Astrocyte of the spinal cord (primary cell): ENCODE data around the gene KANSL1.

Source experiments
- DNase-seq: peaks from one replicate; pipeline ENCODE4 v3.0.0; 2011; ENCODE audit warnings: low read depth, low spot score
- H3K4me3 ChIP-seq: 2 replicates; pipeline ENCODE4 v1.5.1; 2011; ENCODE audit warnings: low read depth, mild to moderate bottlenecking, low read length, moderate library complexity
- in situ Hi-C: cut with HindIII; loops from 2 replicates; pipeline ENCODE4 v1.10.0; 2017; ENCODE audit warnings: low sequenced_read_pairs
- TF ChIP-seq, protein P1 (sequence below): IDR thresholded peaks from 2 replicates; pipeline ENCODE4 v1.5.1; 2012; ENCODE audit warnings: low read depth, mild to moderate bottlenecking, low read length, inconsistent platforms

KANSL1 gene

DNA sequence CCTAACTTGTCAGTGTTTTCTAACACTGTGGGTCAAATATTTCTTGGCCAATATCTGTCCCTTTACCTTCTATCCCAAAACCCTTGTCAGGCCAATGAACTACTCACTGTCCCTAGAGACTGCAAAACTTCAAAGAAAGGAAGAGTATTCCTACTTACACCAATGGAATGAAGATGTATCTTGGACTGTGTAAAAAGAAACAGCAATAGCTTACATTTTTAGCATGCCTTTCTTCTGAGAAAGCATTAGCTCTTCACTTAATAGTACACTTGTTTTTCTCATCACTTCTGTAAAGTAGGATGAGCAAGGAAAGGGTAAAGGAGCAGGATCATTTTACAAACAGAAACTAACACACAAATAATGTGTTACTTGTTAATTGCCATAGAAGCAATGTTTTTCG, 120.2 kb downstream of the KANSL1 start:
- DNase-seq: peak; percentile 72
- in situ Hi-C loops: no loop called here
- H3K4me3 ChIP-seq: no peak overlapping the region
- TF ChIP-seq, protein P1, sequence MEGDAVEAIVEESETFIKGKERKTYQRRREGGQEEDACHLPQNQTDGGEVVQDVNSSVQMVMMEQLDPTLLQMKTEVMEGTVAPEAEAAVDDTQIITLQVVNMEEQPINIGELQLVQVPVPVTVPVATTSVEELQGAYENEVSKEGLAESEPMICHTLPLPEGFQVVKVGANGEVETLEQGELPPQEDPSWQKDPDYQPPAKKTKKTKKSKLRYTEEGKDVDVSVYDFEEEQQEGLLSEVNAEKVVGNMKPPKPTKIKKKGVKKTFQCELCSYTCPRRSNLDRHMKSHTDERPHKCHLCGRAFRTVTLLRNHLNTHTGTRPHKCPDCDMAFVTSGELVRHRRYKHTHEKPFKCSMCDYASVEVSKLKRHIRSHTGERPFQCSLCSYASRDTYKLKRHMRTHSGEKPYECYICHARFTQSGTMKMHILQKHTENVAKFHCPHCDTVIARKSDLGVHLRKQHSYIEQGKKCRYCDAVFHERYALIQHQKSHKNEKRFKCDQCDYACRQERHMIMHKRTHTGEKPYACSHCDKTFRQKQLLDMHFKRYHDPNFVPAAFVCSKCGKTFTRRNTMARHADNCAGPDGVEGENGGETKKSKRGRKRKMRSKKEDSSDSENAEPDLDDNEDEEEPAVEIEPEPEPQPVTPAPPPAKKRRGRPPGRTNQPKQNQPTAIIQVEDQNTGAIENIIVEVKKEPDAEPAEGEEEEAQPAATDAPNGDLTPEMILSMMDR: no peak

DNA sequence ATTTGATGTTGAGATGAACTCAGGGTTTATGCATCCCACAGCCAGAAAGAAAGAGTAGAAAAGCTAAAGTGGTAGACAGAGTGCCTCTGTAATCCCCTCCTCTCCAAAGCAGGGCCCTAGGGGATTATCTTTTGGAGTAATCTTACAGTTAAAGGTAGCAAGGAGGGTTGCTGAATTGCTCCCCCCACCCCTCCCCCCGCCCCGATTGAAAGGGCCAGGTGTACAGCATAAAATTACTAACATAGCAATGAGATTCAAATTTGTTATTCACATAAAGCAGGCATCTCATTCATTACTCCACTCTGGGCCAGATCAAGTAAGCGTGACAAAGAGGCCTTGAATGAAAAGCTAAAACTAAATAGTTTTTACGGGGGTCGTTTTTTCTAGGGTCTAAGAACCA, 121.4 kb downstream of the KANSL1 start:
- in situ Hi-C loops: no loop called here
- no peak overlapping the region for H3K4me3 ChIP-seq
- no peak for DNase-seq
- TF ChIP-seq, protein P1: no peak

DNA sequence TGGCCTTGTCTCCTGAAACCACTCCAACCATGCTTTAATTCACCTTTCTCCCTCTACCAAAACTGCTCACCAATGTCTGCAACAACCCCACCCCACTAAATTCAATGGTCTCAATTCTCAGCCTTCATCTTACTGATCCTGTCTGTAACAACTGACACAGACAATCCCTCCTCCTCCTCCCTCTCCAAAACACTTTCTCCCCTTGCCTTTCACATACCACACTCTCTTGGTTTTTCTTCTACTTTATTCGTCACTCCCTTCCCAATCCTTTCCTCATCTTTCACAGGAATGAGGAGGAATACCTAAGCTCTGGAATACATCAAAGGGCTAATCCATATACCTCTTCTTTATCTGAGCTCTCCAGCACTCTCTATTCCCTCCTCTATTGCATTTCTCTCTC, 128.8 kb downstream of the KANSL1 start:
- in situ Hi-C loops: no loop called here
- DNase-seq: no peak
- H3K4me3 ChIP-seq: no peak overlapping the region
- TF ChIP-seq, protein P1: no peak

DNA sequence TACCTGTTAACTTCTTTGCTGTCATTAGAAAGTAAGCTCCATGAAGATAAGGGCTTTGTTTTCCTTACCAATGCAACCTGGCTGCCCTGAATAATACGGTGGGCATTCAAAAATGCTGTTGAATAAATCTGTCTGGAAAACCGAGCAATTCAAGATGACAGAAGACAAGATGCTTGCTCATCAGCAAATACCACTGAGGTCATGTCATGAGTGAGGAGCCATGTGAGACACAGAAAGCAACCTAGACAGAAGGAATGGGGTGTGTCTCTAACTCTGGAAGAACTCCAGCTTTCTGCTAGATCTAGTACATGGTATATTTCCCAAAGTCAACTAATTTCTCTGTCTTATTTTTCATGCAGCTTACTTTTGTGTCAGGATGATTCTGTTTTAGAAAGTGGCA, 130.0 kb downstream of the KANSL1 start:
- in situ Hi-C loops: no loop called here
- TF ChIP-seq, protein P1: no peak
- no peak overlapping the region for H3K4me3 ChIP-seq
- peak; percentile 74 for DNase-seq

DNA sequence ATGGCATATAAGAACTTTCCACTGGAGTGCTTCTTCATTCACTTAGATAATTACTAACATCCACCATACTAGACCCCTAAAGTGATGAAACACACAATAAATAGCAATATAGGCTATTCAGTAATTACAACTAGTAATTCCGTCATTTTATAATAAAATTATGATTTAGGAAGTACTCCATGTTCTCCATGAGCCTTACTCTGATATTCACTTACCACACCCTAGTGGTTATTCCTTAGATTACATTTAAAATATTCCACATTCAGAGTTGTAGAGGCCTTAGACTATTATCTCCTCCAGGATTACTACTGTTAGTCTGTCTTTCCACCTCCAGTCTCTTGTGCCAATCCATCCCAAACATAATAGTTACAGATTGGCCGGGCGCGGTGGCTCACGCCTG, 131.8 kb downstream of the KANSL1 start:
- TF ChIP-seq, protein P1: peak; percentile 18
- in situ Hi-C loops: no loop called here
- DNase-seq: peak; percentile 23
- H3K4me3 ChIP-seq: no peak overlapping the region

DNA sequence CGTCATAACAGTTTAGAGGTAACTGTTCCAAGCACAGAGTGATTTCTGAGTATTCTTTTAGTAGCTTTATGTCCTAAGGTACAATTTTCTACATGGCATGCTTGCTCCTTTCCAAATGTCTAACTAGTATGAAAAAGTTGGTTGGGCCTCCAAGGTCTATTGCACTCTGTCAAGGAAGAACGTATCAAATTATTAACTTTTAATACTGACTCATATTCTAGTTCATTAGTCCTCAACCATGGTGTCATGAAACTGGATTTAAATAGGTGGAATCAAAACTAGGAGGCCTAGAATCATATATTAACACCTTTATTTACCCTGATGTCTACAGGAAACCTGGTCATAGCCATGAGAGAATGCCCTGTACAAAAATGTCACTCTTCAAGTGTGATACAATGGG, 132.8 kb downstream of the KANSL1 start:
- no peak overlapping the region for H3K4me3 ChIP-seq
- TF ChIP-seq, protein P1: no peak
- in situ Hi-C loops: no loop called here
- no peak for DNase-seq

DNA sequence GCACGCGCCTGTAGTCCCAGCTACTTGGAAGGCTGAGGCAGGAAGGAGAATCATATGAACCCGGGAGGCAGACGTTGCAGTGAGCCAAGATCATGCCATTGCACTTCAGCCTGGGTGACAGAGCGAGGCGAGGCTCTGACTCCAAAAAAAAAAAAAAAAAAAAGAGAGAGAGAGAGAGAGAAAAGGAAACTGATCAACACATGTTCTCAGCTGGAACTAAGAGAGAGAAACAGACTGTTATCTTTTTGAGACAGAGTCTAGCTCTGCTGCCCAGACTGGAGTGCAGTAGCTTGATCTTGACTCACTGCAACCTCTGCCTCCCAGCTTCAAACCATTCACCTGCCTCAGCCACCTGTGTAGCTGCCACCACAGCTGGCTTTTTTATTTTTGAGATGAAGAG, 133.7 kb downstream of the KANSL1 start:
- no peak for DNase-seq
- in situ Hi-C loops: no loop called here
- TF ChIP-seq, protein P1: no peak

More for the DNA sequence above, 133.7 kb downstream of the KANSL1 start:
- H3K4me3 ChIP-seq: no peak overlapping the region
